ENCODE measurements around the gene RNF213.

The RNF213 gene

DNA sequence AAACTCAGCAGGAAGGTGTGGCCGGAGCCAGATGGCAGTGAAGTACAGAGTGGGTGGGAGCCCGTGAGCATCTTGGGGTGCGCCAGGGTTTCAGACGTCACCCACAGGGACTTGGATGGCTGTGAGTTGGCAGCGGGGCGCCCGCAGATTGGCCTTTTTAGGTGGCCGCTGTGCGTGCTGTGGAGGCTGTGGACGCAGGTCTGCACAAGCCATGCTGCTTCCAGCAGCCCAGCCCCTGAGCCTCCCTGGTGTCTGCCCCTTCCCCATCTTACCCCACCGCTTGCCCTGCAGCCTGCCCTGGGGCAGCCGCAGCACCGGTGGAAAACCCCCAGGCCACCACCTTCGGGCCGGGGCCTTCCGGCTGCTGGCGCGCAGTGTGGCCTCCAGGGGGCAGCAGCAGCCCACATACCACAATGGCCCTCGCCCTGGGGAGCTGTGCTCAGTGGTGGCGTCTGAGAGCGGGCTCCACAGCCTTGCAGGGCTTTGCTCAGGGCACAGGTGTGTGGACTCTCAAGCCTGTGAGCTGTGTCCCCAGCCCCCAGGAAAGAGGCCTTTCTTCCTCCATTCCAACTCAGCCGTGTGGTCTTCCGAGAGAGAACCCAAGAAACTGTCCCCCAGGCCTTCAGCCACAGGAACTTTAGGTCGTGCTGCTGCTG lies 166.1 kb downstream of the RNF213 start (continued):
- TF ChIP-seq ZNF221 (tag by site-specific recombination; IDR thresholded peaks at IDR 0.05; ENCODE audit: borderline replicate concordance) = no peak
- no peak for TF ChIP-seq ZNF248 (tag by site-specific recombination; IDR thresholded peaks at IDR 0.05)
- TF ChIP-seq, protein P1, sequence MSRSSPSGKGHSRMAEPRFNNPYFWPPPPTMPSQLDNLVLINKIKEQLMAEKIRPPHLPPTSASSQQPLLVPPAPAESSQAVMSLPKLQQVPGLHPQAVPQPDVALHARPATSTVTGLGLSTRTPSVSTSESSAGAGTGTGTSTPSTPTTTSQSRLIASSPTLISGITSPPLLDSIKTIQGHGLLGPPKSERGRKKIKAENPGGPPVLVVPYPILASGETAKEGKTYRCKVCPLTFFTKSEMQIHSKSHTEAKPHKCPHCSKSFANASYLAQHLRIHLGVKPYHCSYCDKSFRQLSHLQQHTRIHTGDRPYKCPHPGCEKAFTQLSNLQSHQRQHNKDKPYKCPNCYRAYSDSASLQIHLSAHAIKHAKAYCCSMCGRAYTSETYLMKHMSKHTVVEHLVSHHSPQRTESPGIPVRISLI (tag by site-specific recombination; IDR thresholded peaks at IDR 0.05) = no peak
- TF ChIP-seq ZNF513 (tag by site-specific recombination; IDR thresholded peaks at IDR 0.05) = no peak
- TF ChIP-seq KLF10 (tag by site-specific recombination; IDR thresholded peaks at IDR 0.05) = no peak
- TF ChIP-seq ZNF2 (tag by site-specific recombination; IDR thresholded peaks at IDR 0.05) = peak; percentile 81; the same call in 1 of the 2 replicates
- TF ChIP-seq, protein P2, sequence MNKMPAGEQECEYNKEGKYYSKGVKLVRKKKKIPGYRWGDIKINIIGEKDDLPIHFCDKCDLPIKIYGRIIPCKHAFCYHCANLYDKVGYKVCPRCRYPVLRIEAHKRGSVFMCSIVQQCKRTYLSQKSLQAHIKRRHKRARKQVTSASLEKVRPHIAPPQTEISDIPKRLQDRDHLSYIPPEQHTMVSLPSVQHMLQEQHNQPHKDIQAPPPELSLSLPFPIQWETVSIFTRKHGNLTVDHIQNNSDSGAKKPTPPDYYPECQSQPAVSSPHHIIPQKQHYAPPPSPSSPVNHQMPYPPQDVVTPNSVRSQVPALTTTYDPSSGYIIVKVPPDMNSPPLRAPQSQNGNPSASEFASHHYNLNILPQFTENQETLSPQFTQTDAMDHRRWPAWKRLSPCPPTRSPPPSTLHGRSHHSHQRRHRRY (tag by site-specific recombination; IDR thresholded peaks at IDR 0.05) = no peak
- TF ChIP-seq ZNF16 (tag by site-specific recombination; IDR thresholded peaks at IDR 0.05; ENCODE audit: low read depth) = no peak
- TF ChIP-seq ZNF548 (tag by site-specific recombination; IDR thresholded peaks at IDR 0.05) = no peak
- TF ChIP-seq ZNF600 (tag by site-specific recombination; IDR thresholded peaks at IDR 0.05) = peak; percentile 50; the same call in 1 of the 2 replicates
- TF ChIP-seq PBX3 (CRISPR knock-in tag; IDR thresholded peaks at IDR 0.05) = 0 out of 2 replicates have a peak, but pooled peaks have one; percentile 55
- no peak for TF ChIP-seq ZNF664 (tag by site-specific recombination; IDR thresholded peaks at IDR 0.05)
- 0 out of 2 replicates have a peak, but pooled peaks have one; percentile 12 for TF ChIP-seq ZNF629 (tag by site-specific recombination; IDR thresholded peaks at IDR 0.05)
- TF ChIP-seq GLIS2 (tag by site-specific recombination; IDR thresholded peaks at IDR 0.05) = peak; percentile 63; the same call in 1 of the 2 replicates
- no peak for TF ChIP-seq ZNF274 (IDR thresholded peaks at IDR 0.05; ENCODE audit: low read length)
- no peak for TF ChIP-seq ZNF274 (tag by site-specific recombination; IDR thresholded peaks at IDR 0.05; ENCODE audit: borderline replicate concordance)
- no peak for TF ChIP-seq ZNF18 (tag by site-specific recombination; IDR thresholded peaks at IDR 0.05)
- TF ChIP-seq IKZF3 (tag by site-specific recombination; IDR thresholded peaks at IDR 0.05) = no peak
- no peak for TF ChIP-seq BCL6B (tag by site-specific recombination; IDR thresholded peaks at IDR 0.05)
- TF ChIP-seq ZNF623 (tag by site-specific recombination; IDR thresholded peaks at IDR 0.05) = no peak
- 0 out of 2 replicates have a peak, but pooled peaks have one; percentile 29 for TF ChIP-seq ZBTB8A (tag by site-specific recombination; IDR thresholded peaks at IDR 0.05)
- no peak for TF ChIP-seq EGR2 (tag by site-specific recombination; IDR thresholded peaks at IDR 0.05; ENCODE audit: low read depth)
- TF ChIP-seq ZNF354C (tag by site-specific recombination; IDR thresholded peaks at IDR 0.05; ENCODE audit: borderline replicate concordance, low read depth) = no peak
- TF ChIP-seq ZNF621 (tag by site-specific recombination; IDR thresholded peaks at IDR 0.05) = no peak
- TF ChIP-seq ZSCAN30 (tag by site-specific recombination; IDR thresholded peaks at IDR 0.05) = peak; percentile 63; the same call in 1 of the 2 replicates
- TF ChIP-seq HOXA7 (CRISPR knock-in tag; IDR thresholded peaks at IDR 0.05; ENCODE audit: borderline replicate concordance) = no peak
- no peak for TF ChIP-seq ZNF404 (tag by site-specific recombination; IDR thresholded peaks at IDR 0.05)
- TF ChIP-seq ZBTB1 (tag by site-specific recombination; IDR thresholded peaks at IDR 0.05) = no peak
- no peak for TF ChIP-seq ZNF692 (tag by site-specific recombination; IDR thresholded peaks at IDR 0.05)
- TF ChIP-seq KLF7 (tag by site-specific recombination; IDR thresholded peaks at IDR 0.05; ENCODE audit: borderline replicate concordance) = no peak
- no peak for TF ChIP-seq RBAK (tag by site-specific recombination; IDR thresholded peaks at IDR 0.05)
- TF ChIP-seq MYNN (tag by site-specific recombination; IDR thresholded peaks at IDR 0.05; ENCODE audit: borderline replicate concordance) = no peak

Data from HEK293 (cell line).